GM23338 (cell line): Measurements from ENCODE around the gene RAD51AP1. TPM values are rescaled to one million over a fixed set of nuclear protein-coding genes. Genes with fewer than 3 reads are reported as not detected.

Experiments
- ATAC-seq: fragments of 200-7000 bp; cut with Tn5 transposase; 3 replicates; pipeline ENCODE4 v1.9.1; 2020
- DNase-seq: peaks from one replicate; pipeline ENCODE4 v3.0.0-alpha.2; 2015; ENCODE audit warnings: low spot score
- H2AFZ ChIP-seq: fragments of 200-600 bp; sonication (generic); 2 replicates; pipeline ENCODE4 v1.8.0; 2016; ENCODE audit warnings: antibody characterized with exemption, mild to moderate bottlenecking, moderate library complexity
- H3F3A ChIP-seq: fragments of 200-600 bp; sonication (generic); replicated peaks from 2 replicates; pipeline ENCODE4 v1.8.0; 2017; ENCODE audit warnings: antibody characterized with exemption, mixed run types, low read depth
- H3K27ac ChIP-seq: fragments of 200-600 bp; sonication (generic); 2 replicates; pipeline ENCODE4 v1.6.1; 2016; ENCODE audit warnings: low read depth
- H3K27me3 ChIP-seq: fragments of 200-600 bp; sonication (generic); 2 replicates; pipeline ENCODE4 v1.8.0; 2016; ENCODE audit warnings: mild to moderate bottlenecking, mixed run types, moderate library complexity; ENCODE audit not compliant: insufficient read depth
- H3K36me3 ChIP-seq: fragments of 200-600 bp; sonication (generic); 2 replicates; pipeline ENCODE4 v1.8.0; 2016; ENCODE audit warnings: mild to moderate bottlenecking; ENCODE audit not compliant: insufficient read depth
- H3K4me1 ChIP-seq: fragments of 200-600 bp; sonication (generic); 2 replicates; pipeline ENCODE4 v1.8.0; 2016; ENCODE audit warnings: mild to moderate bottlenecking, moderate library complexity; ENCODE audit not compliant: insufficient read depth
- H3K4me2 ChIP-seq: fragments of 200-600 bp; sonication (generic); 2 replicates; pipeline ENCODE4 v1.7.1; 2017; ENCODE audit warnings: mixed run types
- H3K4me3 ChIP-seq: fragments of 200-600 bp; sonication (generic); 2 replicates; pipeline ENCODE4 v1.6.1; 2016; ENCODE audit warnings: mixed run types
- H3K79me2 ChIP-seq: fragments of 200-600 bp; sonication (generic); replicated peaks from 2 replicates; pipeline ENCODE4 v1.8.0; 2017; ENCODE audit warnings: mild to moderate bottlenecking; ENCODE audit not compliant: insufficient read depth
- H3K9me2 ChIP-seq: fragments of 200-600 bp; sonication (generic); 2 replicates; pipeline ENCODE4 v1.8.0; 2017; ENCODE audit not compliant: insufficient read depth
- H4K20me1 ChIP-seq: fragments of 200-600 bp; sonication (generic); replicated peaks from 2 replicates; pipeline ENCODE4 v1.8.0; 2017; ENCODE audit warnings: mild to moderate bottlenecking; ENCODE audit not compliant: insufficient read depth
- H3K27ac Mint-ChIP-seq: 2 replicates; pipeline ENCODE4 v1.8.0; 2020; ENCODE audit warnings: inconsistent platforms, mild to moderate bottlenecking, moderate library complexity, mixed read lengths
- H3K27me3 Mint-ChIP-seq: 3 replicates; pipeline ENCODE4 v1.8.0; 2022; ENCODE audit warnings: low read depth, mild to moderate bottlenecking, moderate library complexity, mixed read lengths, inconsistent platforms; ENCODE audit not compliant: insufficient read depth, poor library complexity
- H3K36me3 Mint-ChIP-seq: 3 replicates; pipeline ENCODE4 v1.8.0; 2021; ENCODE audit warnings: low read depth, mild to moderate bottlenecking, inconsistent platforms, moderate library complexity, mixed read lengths
- H3K4me1 Mint-ChIP-seq: 3 replicates; pipeline ENCODE4 v1.8.0; 2020; ENCODE audit warnings: mild to moderate bottlenecking, inconsistent platforms, mixed read lengths
- H3K4me3 Mint-ChIP-seq: 3 replicates; pipeline ENCODE4 v1.8.0; 2021; ENCODE audit warnings: moderate library complexity, mild to moderate bottlenecking, inconsistent platforms, mixed read lengths
- H3K9me3 Mint-ChIP-seq: 3 replicates; pipeline ENCODE4 v1.8.0; 2020; ENCODE audit warnings: moderate library complexity, mild to moderate bottlenecking, inconsistent platforms, mixed read lengths
- EZH2 ChIP-seq: fragments of 200-600 bp; sonication (generic); IDR thresholded peaks from one replicate; pipeline ENCODE4 v1.8.0; 2017; ENCODE audit warnings: antibody characterized with exemption, mild to moderate bottlenecking, low read depth; ENCODE audit not compliant: unreplicated experiment
- JUNB ChIP-seq: IDR thresholded peaks from one replicate; pipeline ENCODE4 v1.6.1; 2016; ENCODE audit warnings: antibody characterized with exemption; ENCODE audit not compliant: unreplicated experiment
- NANOG ChIP-seq: IDR thresholded peaks from 2 replicates; pipeline ENCODE4 v1.6.1; 2016; ENCODE audit warnings: antibody characterized with exemption, borderline replicate concordance
- POLR2AphosphoS5 ChIP-seq: IDR thresholded peaks from 2 replicates; pipeline ENCODE4 v1.6.1; 2016; ENCODE audit warnings: antibody characterized with exemption, low read depth
- ZNF114 ChIP-seq: fragments of 250-450 bp; sonication (Bioruptor Pico); IDR thresholded peaks from 2 replicates; pipeline ENCODE4 v1.5.0; 2020; ENCODE audit warnings: mild to moderate bottlenecking, moderate library complexity
- polyA plus RNA-seq: library from polyadenylated mRNA; unstranded; fragments of >200 nt; fragmentation: Nextera tagmentation; extraction: Ambion mirVana; gene quantifications from 2 replicates; pipeline ENCODE4 v1.2.1, GENCODE V29; 2016
- total RNA-seq: library from RNA; depleted of rRNA; stranded (reverse); fragments of >200 nt; shearing (Covaris generic); gene quantifications from 2 replicates; pipeline ENCODE4 v1.2.3, GENCODE V29; 2014
- TF ChIP-seq, protein P1 (sequence below): fragments of 250-450 bp; sonication (Bioruptor Pico); IDR thresholded peaks from 2 replicates; pipeline ENCODE4 v1.5.0; 2020; ENCODE audit warnings: mild to moderate bottlenecking, moderate library complexity
- TF ChIP-seq, protein P2 (sequence below): IDR thresholded peaks from one replicate; pipeline ENCODE4 v1.6.1; 2018; ENCODE audit warnings: antibody characterized with exemption; ENCODE audit not compliant: unreplicated experiment

Gene RAD51AP1
- total and polyA plus RNA-seq, 2 experiments from 2014 or later: 75.2 to 119 TPM

- H3K4me1 Mint-ChIP-seq: peaks cover 3% of the 10 kb centered on the region; the same call in 1 of the 3 replicates
- H3K27ac Mint-ChIP-seq: no peak overlapping the region
- H3K4me3 ChIP-seq: no peak overlapping the region
- no peak for TF ChIP-seq NANOG
- no peak for TF ChIP-seq POLR2AphosphoS5
- peak overlapping the region; percentile 39; the same call in 1 of the 2 replicates for H2AFZ ChIP-seq
- no peak for DNase-seq
- H4K20me1 ChIP-seq: no peaks in the 10 kb centered on the region
- ATAC-seq: peak; percentile 14; the same call in 2 of the 3 replicates
- H3K9me2 ChIP-seq: peaks cover 3% of the 10 kb centered on the region; the same call in 1 of the 2 replicates
- no peak overlapping the region for H3K27ac ChIP-seq
- H3K9me3 Mint-ChIP-seq: no peaks in the 10 kb centered on the region
- H3K27me3 ChIP-seq: no peaks in the 10 kb centered on the region
- H3F3A ChIP-seq: no peaks in the 10 kb centered on the region
- H3K36me3 Mint-ChIP-seq: no peaks in the 10 kb centered on the region
- H3K27me3 Mint-ChIP-seq: peaks cover 9% of the 10 kb centered on the region
- no peak overlapping the region for H3K4me2 ChIP-seq
- H3K36me3 ChIP-seq: no peaks in the 10 kb centered on the region
- no peak overlapping the region for H3K4me3 Mint-ChIP-seq
- no peaks in the 10 kb centered on the region; the same call in 1 of the 2 replicates for H3K79me2 ChIP-seq
- no peaks in the 10 kb centered on the region for H3K4me1 ChIP-seq
Measured at GRCh38 chr12:4603421-4603820, 64.7 kb downstream of the RAD51AP1 start.

DNA sequence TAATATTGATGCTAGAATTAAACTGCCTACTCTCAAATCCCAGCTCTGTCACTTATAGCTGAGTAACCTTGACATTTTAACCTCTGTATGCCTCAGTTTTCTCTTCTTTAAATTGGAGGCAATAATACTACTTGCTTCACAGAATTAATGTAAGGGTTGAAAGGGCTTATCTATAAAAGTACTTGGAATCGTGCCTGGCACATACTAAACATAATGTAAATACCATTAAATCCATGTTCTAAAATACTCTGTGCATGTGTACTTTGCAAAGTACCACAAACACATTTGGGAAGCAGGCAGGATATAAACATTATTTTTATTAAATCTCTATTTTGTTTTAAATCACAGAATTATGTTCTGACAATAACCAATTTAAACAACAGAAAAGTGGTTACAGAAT, 65.3 kb downstream of the RAD51AP1 start:
- DNase-seq (no peak), ATAC-seq (no peak)
- Mint-ChIP-seq H3K4me1 (peaks cover 3% of the 10 kb centered on the region; the same call in 1 of the 3 replicates), H3K4me3 (no peak overlapping the region), H3K9me3 (no peaks in the 10 kb centered on the region), H3K27me3 (peaks cover 11% of the 10 kb centered on the region), H3K36me3 (no peaks in the 10 kb centered on the region), H3K27ac (no peak overlapping the region)
- Histone ChIP-seq H4K20me1 (no peaks in the 10 kb centered on the region), H2AFZ (no peak overlapping the region), H3K79me2 (no peaks in the 10 kb centered on the region; the same call in 1 of the 2 replicates), H3F3A (no peaks in the 10 kb centered on the region), H3K9me2 (peaks cover 3% of the 10 kb centered on the region; the same call in 1 of the 2 replicates), H3K27ac (no peak overlapping the region), H3K4me2 (no peak overlapping the region), H3K4me1 (no peaks in the 10 kb centered on the region), H3K36me3 (no peaks in the 10 kb centered on the region), H3K27me3 (no peaks in the 10 kb centered on the region), H3K4me3 (no peak overlapping the region)
- TF ChIP-seq POLR2AphosphoS5: no peak
- TF ChIP-seq EZH2: no peak
- no peak for TF ChIP-seq NANOG
- TF ChIP-seq, protein P1, sequence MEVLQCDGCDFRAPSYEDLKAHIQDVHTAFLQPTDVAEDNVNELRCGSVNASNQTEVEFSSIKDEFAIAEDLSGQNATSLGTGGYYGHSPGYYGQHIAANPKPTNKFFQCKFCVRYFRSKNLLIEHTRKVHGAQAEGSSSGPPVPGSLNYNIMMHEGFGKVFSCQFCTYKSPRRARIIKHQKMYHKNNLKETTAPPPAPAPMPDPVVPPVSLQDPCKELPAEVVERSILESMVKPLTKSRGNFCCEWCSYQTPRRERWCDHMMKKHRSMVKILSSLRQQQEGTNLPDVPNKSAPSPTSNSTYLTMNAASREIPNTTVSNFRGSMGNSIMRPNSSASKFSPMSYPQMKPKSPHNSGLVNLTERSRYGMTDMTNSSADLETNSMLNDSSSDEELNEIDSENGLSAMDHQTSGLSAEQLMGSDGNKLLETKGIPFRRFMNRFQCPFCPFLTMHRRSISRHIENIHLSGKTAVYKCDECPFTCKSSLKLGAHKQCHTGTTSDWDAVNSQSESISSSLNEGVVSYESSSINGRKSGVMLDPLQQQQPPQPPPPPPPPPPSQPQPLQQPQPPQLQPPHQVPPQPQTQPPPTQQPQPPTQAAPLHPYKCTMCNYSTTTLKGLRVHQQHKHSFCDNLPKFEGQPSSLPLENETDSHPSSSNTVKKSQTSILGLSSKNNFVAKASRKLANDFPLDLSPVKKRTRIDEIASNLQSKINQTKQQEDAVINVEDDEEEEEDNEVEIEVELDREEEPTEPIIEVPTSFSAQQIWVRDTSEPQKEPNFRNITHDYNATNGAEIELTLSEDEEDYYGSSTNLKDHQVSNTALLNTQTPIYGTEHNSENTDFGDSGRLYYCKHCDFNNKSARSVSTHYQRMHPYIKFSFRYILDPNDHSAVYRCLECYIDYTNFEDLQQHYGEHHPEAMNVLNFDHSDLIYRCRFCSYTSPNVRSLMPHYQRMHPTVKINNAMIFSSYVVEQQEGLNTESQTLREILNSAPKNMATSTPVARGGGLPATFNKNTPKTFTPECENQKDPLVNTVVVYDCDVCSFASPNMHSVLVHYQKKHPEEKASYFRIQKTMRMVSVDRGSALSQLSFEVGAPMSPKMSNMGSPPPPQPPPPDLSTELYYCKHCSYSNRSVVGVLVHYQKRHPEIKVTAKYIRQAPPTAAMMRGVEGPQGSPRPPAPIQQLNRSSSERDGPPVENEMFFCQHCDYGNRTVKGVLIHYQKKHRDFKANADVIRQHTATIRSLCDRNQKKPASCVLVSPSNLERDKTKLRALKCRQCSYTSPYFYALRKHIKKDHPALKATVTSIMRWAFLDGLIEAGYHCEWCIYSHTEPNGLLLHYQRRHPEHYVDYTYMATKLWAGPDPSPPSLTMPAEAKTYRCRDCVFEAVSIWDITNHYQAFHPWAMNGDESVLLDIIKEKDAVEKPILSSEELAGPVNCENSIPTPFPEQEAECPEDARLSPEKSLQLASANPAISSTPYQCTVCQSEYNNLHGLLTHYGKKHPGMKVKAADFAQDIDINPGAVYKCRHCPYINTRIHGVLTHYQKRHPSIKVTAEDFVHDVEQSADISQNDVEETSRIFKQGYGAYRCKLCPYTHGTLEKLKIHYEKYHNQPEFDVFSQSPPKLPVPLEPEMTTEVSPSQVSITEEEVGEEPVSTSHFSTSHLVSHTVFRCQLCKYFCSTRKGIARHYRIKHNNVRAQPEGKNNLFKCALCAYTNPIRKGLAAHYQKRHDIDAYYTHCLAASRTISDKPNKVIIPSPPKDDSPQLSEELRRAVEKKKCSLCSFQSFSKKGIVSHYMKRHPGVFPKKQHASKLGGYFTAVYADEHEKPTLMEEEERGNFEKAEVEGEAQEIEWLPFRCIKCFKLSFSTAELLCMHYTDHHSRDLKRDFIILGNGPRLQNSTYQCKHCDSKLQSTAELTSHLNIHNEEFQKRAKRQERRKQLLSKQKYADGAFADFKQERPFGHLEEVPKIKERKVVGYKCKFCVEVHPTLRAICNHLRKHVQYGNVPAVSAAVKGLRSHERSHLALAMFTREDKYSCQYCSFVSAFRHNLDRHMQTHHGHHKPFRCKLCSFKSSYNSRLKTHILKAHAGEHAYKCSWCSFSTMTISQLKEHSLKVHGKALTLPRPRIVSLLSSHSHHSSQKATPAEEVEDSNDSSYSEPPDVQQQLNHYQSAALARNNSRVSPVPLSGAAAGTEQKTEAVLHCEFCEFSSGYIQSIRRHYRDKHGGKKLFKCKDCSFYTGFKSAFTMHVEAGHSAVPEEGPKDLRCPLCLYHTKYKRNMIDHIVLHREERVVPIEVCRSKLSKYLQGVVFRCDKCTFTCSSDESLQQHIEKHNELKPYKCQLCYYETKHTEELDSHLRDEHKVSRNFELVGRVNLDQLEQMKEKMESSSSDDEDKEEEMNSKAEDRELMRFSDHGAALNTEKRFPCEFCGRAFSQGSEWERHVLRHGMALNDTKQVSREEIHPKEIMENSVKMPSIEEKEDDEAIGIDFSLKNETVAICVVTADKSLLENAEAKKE (CRISPR knock-in tag): no peak
- no peak for TF ChIP-seq ZNF114 (CRISPR knock-in tag)
- no peak for TF ChIP-seq JUNB
- TF ChIP-seq, protein P2, sequence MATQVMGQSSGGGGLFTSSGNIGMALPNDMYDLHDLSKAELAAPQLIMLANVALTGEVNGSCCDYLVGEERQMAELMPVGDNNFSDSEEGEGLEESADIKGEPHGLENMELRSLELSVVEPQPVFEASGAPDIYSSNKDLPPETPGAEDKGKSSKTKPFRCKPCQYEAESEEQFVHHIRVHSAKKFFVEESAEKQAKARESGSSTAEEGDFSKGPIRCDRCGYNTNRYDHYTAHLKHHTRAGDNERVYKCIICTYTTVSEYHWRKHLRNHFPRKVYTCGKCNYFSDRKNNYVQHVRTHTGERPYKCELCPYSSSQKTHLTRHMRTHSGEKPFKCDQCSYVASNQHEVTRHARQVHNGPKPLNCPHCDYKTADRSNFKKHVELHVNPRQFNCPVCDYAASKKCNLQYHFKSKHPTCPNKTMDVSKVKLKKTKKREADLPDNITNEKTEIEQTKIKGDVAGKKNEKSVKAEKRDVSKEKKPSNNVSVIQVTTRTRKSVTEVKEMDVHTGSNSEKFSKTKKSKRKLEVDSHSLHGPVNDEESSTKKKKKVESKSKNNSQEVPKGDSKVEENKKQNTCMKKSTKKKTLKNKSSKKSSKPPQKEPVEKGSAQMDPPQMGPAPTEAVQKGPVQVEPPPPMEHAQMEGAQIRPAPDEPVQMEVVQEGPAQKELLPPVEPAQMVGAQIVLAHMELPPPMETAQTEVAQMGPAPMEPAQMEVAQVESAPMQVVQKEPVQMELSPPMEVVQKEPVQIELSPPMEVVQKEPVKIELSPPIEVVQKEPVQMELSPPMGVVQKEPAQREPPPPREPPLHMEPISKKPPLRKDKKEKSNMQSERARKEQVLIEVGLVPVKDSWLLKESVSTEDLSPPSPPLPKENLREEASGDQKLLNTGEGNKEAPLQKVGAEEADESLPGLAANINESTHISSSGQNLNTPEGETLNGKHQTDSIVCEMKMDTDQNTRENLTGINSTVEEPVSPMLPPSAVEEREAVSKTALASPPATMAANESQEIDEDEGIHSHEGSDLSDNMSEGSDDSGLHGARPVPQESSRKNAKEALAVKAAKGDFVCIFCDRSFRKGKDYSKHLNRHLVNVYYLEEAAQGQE: no peak
